ENCODE measurements around the gene AMFR. TPM values are rescaled to one million over a fixed set of nuclear protein-coding genes. Genes with fewer than 3 reads are reported as not detected.

The AMFR gene
- total and polyA plus RNA-seq, 2 of the 8 experiments (the other 6 are each of a cell fraction or from before 2014, with no cell fraction given), result 18.6 to 21.7 TPM

DNA sequence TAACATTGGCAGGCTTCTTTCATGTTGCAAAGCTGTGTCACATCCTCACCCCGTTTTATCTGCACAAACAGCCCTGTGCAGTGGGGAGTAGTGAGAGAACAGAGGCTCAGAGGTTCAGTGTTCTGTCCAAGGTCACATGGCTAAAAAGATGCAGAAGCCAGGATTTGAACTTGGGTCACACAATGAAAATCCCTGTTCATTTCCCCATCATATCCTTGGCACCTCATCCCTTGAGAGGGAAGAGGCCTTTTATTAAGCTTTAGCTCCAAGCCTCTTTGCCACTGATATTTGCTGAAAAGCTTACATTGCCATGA is 106.6 kb downstream of the AMFR start:
- Histone ChIP-seq H4K20me1 (replicated peaks in 1 of 2; ENCODE audit: control insufficient read depth in 1 of 2, insufficient read depth in 2 of 2, low read length in 2 of 2) (peaks cover 0 to 4% of the 10 kb centered on the region in 2 experiments), H3K4me2 (ENCODE audit: insufficient read depth in 1 of 2, low read depth in 2 of 2, low read length in 2 of 2) (no peak overlapping the region), H3K4me1 (replicated peaks in 1 of 4; ENCODE audit: control insufficient read depth in 3 of 4, insufficient read depth in 4 of 4, low read length in 3 of 4) (peaks cover 0 to 4% (median 3%) of the 10 kb centered on the region in 4 experiments; a peak in 2 of 7 replicates)

More for the DNA sequence above, 106.6 kb downstream of the AMFR start:
- Histone ChIP-seq H2AK5ac (ENCODE audit: low read depth, low read length) (no peak overlapping the region), H3K9ac (replicated peaks in 1 of 4; ENCODE audit: extremely low read depth in 1 of 4, low read depth in 3 of 4, low read length in 3 of 4) (no peak overlapping the region), H2BK20ac (ENCODE audit: low read length) (no peak overlapping the region), H3K27ac (ENCODE audit: low read depth, low read length) (no peak overlapping the region), H2BK15ac (ENCODE audit: low read length) (no peak overlapping the region), H2BK5ac (ENCODE audit: low read depth, low read length) (no peak overlapping the region), H3K23me2 (ENCODE audit: low read depth, low read length) (no peaks in the 10 kb centered on the region), H3K4me3 (ENCODE audit: extremely low read depth in 1 of 4, insufficient read depth in 2 of 4, low read depth in 3 of 4, low read length in 4 of 4) (no peak overlapping the region), H2BK12ac (ENCODE audit: low read depth, low read length) (no peak overlapping the region), H3K56ac (replicated peaks; ENCODE audit: insufficient read length, low read depth, low read length) (no peak overlapping the region), H2BK120ac (replicated peaks; ENCODE audit: low read depth, low read length) (no peak overlapping the region), H3K79me2 (ENCODE audit: control insufficient read depth in 1 of 2, insufficient read depth in 2 of 2, low read length in 2 of 2) (no peaks in the 10 kb centered on the region), H3K14ac (ENCODE audit: insufficient read length) (no peak overlapping the region), H3K18ac (ENCODE audit: extremely low read depth, low read length) (no peak overlapping the region), H4K8ac (ENCODE audit: extremely low read depth, insufficient read depth, low read length) (no peak overlapping the region), H3K36me3 (ENCODE audit: control insufficient read depth in 2 of 4, insufficient read depth in 4 of 4, low read length in 3 of 4) (no peaks in the 10 kb centered on the region), H2AFZ (ENCODE audit: low read length) (no peak overlapping the region), H3K23ac (ENCODE audit: insufficient read length) (no peak overlapping the region), H3K4ac (replicated peaks; ENCODE audit: insufficient read length, low read depth, low read length) (no peak overlapping the region), H3K27me3 (replicated peaks in 1 of 4; ENCODE audit: control insufficient read depth in 3 of 4, extremely low read depth in 1 of 4, insufficient read depth in 3 of 4, low read length in 3 of 4) (peaks cover 0 to 5% (median 0%) of the 10 kb centered on the region in 4 experiments; a peak in 2 of 7 replicates), H3K9me3 (ENCODE audit: insufficient read depth in 2 of 2, low read depth in 1 of 2, low read length in 1 of 2) (no peaks in the 10 kb centered on the region), H4K91ac (replicated peaks; ENCODE audit: insufficient read length, low read length) (no peak overlapping the region), H3K79me1 (ENCODE audit: low read depth, low read length) (no peaks in the 10 kb centered on the region), H4K5ac (ENCODE audit: insufficient read length, low read depth, low read length) (no peak overlapping the region)
- CTCF ChIA-PET (ENCODE audit: partially characterized antibody), result interaction anchor here (0.7 to 6.2 kb wide), 56 partner anchors 9 to 854 kb away, joined by 3 to 61 read pairs (median 5); partner anchors contain the start of gene GNAO1
- DNase-seq (ENCODE audit: low read depth in 1 of 2, low spot score in 2 of 2) (no peak), FAIRE-seq (no peak)
- TF ChIP-seq SIRT6 (IDR thresholded peaks at IDR 0.05; ENCODE audit: low read length) (no peak), CEBPB (IDR thresholded peaks at IDR 0.05; ENCODE audit: low read depth, low read length) (no peak), TAF7 (optimal IDR thresholded peaks at IDR 0.05; ENCODE audit: borderline replicate concordance, low read depth, low read length) (no peak), ZNF274 (IDR thresholded peaks at IDR 0.05; ENCODE audit: borderline replicate concordance, extremely low read depth, low read length) (no peak), CBX5 (IDR thresholded peaks at IDR 0.05; ENCODE audit: low read depth, low read length) (no peak), EZH2 (IDR thresholded peaks at IDR 0.05; ENCODE audit: low read depth, low read length, severe bottlenecking) (no peak), TCF12 (IDR thresholded peaks at IDR 0.05; ENCODE audit: low read depth, low read length) (no peak)
- TF ChIP-seq, protein P1, sequence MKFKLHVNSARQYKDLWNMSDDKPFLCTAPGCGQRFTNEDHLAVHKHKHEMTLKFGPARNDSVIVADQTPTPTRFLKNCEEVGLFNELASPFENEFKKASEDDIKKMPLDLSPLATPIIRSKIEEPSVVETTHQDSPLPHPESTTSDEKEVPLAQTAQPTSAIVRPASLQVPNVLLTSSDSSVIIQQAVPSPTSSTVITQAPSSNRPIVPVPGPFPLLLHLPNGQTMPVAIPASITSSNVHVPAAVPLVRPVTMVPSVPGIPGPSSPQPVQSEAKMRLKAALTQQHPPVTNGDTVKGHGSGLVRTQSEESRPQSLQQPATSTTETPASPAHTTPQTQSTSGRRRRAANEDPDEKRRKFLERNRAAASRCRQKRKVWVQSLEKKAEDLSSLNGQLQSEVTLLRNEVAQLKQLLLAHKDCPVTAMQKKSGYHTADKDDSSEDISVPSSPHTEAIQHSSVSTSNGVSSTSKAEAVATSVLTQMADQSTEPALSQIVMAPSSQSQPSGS (IDR thresholded peaks at IDR 0.05; ENCODE audit: low read length), result no peak
- POLR2A ChIA-PET (ENCODE audit: partially characterized antibody), result interaction anchor here (0.6 to 2.5 kb wide), 2 partner anchors 38 to 42 kb away, joined by 4 to 6 read pairs; no protein-coding TSS in a partner anchor
- WGBS, 2 experiments (ENCODE audit: extremely low coverage in 1 of 2, insufficient coverage in 1 of 2, insufficient read length in 1 of 2, insufficient replicate concordance in 2 of 2, low coverage in 1 of 2, low lambda C conversion rate in 2 of 2, missing lambda C conversion rate in 1 of 2), result 76% methylated on average over 1 of the region's 1 CpG; no CpG with 5 or more reads in 1 of the 2 experiments
